PFSK-1 (cell line): Measurements from ENCODE around the gene TMBIM4.

Source experiments
- POLR2AphosphoS5 ChIP-seq: IDR thresholded peaks from 2 replicates; pipeline ENCODE4 v1.6.1; 2012; ENCODE audit warnings: low read depth, mild to moderate bottlenecking, control low read depth, low read length, moderate library complexity
- REST ChIP-seq, 2 experiments: IDR thresholded peaks; 2 replicates each; pipeline versions ENCODE4 v1.6.1 to v1.8.0; 2011 to 2012; ENCODE audit warnings: low read depth in 2 of 2, low read length in 2 of 2, control low read depth in 1 of 2, inconsistent platforms in 1 of 2, mild to moderate bottlenecking in 1 of 2, moderate library complexity in 1 of 2; ENCODE audit not compliant: insufficient read depth in 1 of 2

GRCh38 chr12:66152732-66153131, 17.1 kb downstream of the TMBIM4 start:
- TF ChIP-seq REST (IDR thresholded peaks at IDR 0.05; ENCODE audit: insufficient read depth in 1 of 2, low read depth in 2 of 2, low read length in 2 of 2), result no peak
- TF ChIP-seq POLR2AphosphoS5, result no peak
